H1 (cell line): ENCODE data around the gene SYTL5. TPM values are rescaled to one million over a fixed set of nuclear protein-coding genes. Genes with fewer than 3 reads are reported as not detected.

Experiments used
- CTCF ChIA-PET: fragments of 300-600 bp; sonication (Branson Sonifier 250); formaldehyde crosslinking; loops from one replicate; lab custom pipeline; 2021; ENCODE audit not compliant: partially characterized antibody; lab: Charles Lee
- POLR2A ChIA-PET: fragments of 300-600 bp; sonication (Branson Sonifier 250); formaldehyde crosslinking; loops from one replicate; lab custom pipeline; 2021; ENCODE audit warnings: inconsistent platforms; ENCODE audit not compliant: partially characterized antibody; lab: Charles Lee
- DNase-seq, 2 experiments: peaks; one replicate each; pipeline versions ENCODE4 v3.0.0 to v3.0.0-alpha.2; 2010 to 2022; ENCODE audit warnings: low spot score in 2 of 2, low read depth in 1 of 2, mixed read lengths in 1 of 2
- FAIRE-seq: peaks from 2 replicates; lab custom pipeline; 2011; peaks lifted over from hg19 to GRCh38; lab: Jason Lieb, UNC
- H2AFZ ChIP-seq: 2 replicates; pipeline ENCODE4 v1.8.1; 2012; ENCODE audit warnings: low read length, inconsistent platforms
- H2AK5ac ChIP-seq: 2 replicates; pipeline ENCODE4 v1.6.1; 2013; ENCODE audit warnings: low read depth, low read length
- H2BK120ac ChIP-seq: replicated peaks from 2 replicates; pipeline ENCODE3; 2013; ENCODE audit warnings: low read depth, low read length, inconsistent platforms
- H2BK12ac ChIP-seq: 2 replicates; pipeline ENCODE4 v1.6.1; 2013; ENCODE audit warnings: low read depth, low read length
- H2BK15ac ChIP-seq: 2 replicates; pipeline ENCODE4 v1.6.1; 2013; ENCODE audit warnings: low read length
- H2BK20ac ChIP-seq: 2 replicates; pipeline ENCODE4 v1.6.1; 2013; ENCODE audit warnings: low read length
- H2BK5ac ChIP-seq: 2 replicates; pipeline ENCODE4 v1.6.1; 2013; ENCODE audit warnings: low read depth, low read length
- H3K14ac ChIP-seq: 2 replicates; pipeline ENCODE4 v1.6.1; 2013; ENCODE audit warnings: inconsistent platforms; ENCODE audit not compliant: insufficient read length
- H3K18ac ChIP-seq: 2 replicates; pipeline ENCODE4 v1.6.1; 2013; ENCODE audit warnings: low read length; ENCODE audit errors: extremely low read depth
- H3K23ac ChIP-seq: 2 replicates; pipeline ENCODE4 v1.6.1; 2013; ENCODE audit warnings: inconsistent platforms; ENCODE audit not compliant: insufficient read length
- H3K23me2 ChIP-seq: 2 replicates; pipeline ENCODE4 v1.6.1; 2013; ENCODE audit warnings: low read depth, low read length
- H3K27ac ChIP-seq: 2 replicates; pipeline ENCODE4 v1.6.1; 2011; ENCODE audit warnings: low read depth, low read length, inconsistent platforms
- H3K27me3 ChIP-seq, 4 experiments: replicated peaks in 1 of 4; 1 replicate in 1 of 4; 2 replicates in 3 of 4; pipeline versions ENCODE4 v1.6.1 to v1.8.1; 2011 to 2013; ENCODE audit warnings: low read length in 3 of 4, mild to moderate bottlenecking in 3 of 4, inconsistent platforms in 2 of 4, mixed read lengths in 2 of 4, moderate library complexity in 1 of 4; ENCODE audit not compliant: control insufficient read depth in 3 of 4, insufficient read depth in 3 of 4; ENCODE audit errors: extremely low read depth in 1 of 4
- H3K36me3 ChIP-seq, 4 experiments: 2 replicates each; pipeline versions ENCODE4 v1.6.1 to v1.8.1; 2011 to 2013; ENCODE audit warnings: mild to moderate bottlenecking in 4 of 4, low read length in 3 of 4, moderate library complexity in 2 of 4, control low read depth in 1 of 4, inconsistent platforms in 1 of 4; ENCODE audit not compliant: insufficient read depth in 4 of 4, control insufficient read depth in 2 of 4
- H3K4ac ChIP-seq: replicated peaks from 2 replicates; pipeline ENCODE3; 2013; ENCODE audit warnings: low read length, low read depth, mixed read lengths, inconsistent platforms; ENCODE audit not compliant: insufficient read length
- H3K4me1 ChIP-seq, 4 experiments: replicated peaks in 1 of 4; 1 replicate in 1 of 4; 2 replicates in 3 of 4; pipeline versions ENCODE4 v1.6.1 to v1.8.1; 2011 to 2013; ENCODE audit warnings: low read length in 3 of 4, inconsistent platforms in 2 of 4, mixed read lengths in 1 of 4; ENCODE audit not compliant: insufficient read depth in 4 of 4, control insufficient read depth in 3 of 4
- H3K4me2 ChIP-seq, 2 experiments: 2 replicates each; pipeline versions ENCODE4 v1.6.1 to v1.8.1; 2011 to 2013; ENCODE audit warnings: low read depth in 2 of 2, low read length in 2 of 2, control low read depth in 1 of 2, inconsistent platforms in 1 of 2, mild to moderate bottlenecking in 1 of 2; ENCODE audit not compliant: insufficient read depth in 1 of 2
- H3K4me3 ChIP-seq, 4 experiments: fragments of 200-600, 300-600 bp in 1 of 4; sonication (generic), shearing (Covaris generic), sonication (Bioruptor Twin) in 1 of 4; 2 replicates each; pipeline versions ENCODE4 v1.5.1 to v1.8.1; 2011 to 2016; ENCODE audit warnings: low read length in 4 of 4, low read depth in 3 of 4, control low read depth in 2 of 4, inconsistent platforms in 2 of 4, mild to moderate bottlenecking in 2 of 4, mixed read lengths in 1 of 4, moderate library complexity in 1 of 4; ENCODE audit not compliant: insufficient read depth in 2 of 4; ENCODE audit errors: extremely low read depth in 1 of 4
- H3K56ac ChIP-seq: replicated peaks from 2 replicates; pipeline ENCODE3; 2013; ENCODE audit warnings: low read depth, mild to moderate bottlenecking, mixed read lengths, low read length, inconsistent platforms; ENCODE audit not compliant: insufficient read length
- H3K79me1 ChIP-seq: 2 replicates; pipeline ENCODE4 v1.6.1; 2013; ENCODE audit warnings: low read depth, low read length, control low read depth
- H3K79me2 ChIP-seq, 2 experiments: 2 replicates each; pipeline versions ENCODE4 v1.6.1 to v1.8.1; 2012 to 2013; ENCODE audit warnings: low read length in 2 of 2, mild to moderate bottlenecking in 2 of 2, inconsistent platforms in 1 of 2; ENCODE audit not compliant: insufficient read depth in 2 of 2, control insufficient read depth in 1 of 2
- H3K9ac ChIP-seq, 4 experiments: replicated peaks in 1 of 4; 1 replicate in 1 of 4; 2 replicates in 3 of 4; pipeline versions ENCODE4 v1.6.1 to v1.8.1; 2011 to 2013; ENCODE audit warnings: low read depth in 3 of 4, low read length in 3 of 4, control low read depth in 2 of 4, mild to moderate bottlenecking in 2 of 4, moderate library complexity in 2 of 4, inconsistent platforms in 1 of 4; ENCODE audit errors: extremely low read depth in 1 of 4
- H3K9me3 ChIP-seq, 2 experiments: 2 replicates each; pipeline versions ENCODE4 v1.6.1 to v1.8.1; 2012 to 2013; ENCODE audit warnings: mild to moderate bottlenecking in 2 of 2, moderate library complexity in 2 of 2, control low read depth in 1 of 2, inconsistent platforms in 1 of 2, low read depth in 1 of 2, low read length in 1 of 2, mixed read lengths in 1 of 2; ENCODE audit not compliant: insufficient read depth in 2 of 2
- H4K20me1 ChIP-seq, 2 experiments: replicated peaks in 1 of 2; 2 replicates each; pipeline versions ENCODE3 to v1.8.1; 2011 to 2013; ENCODE audit warnings: inconsistent platforms in 2 of 2, low read length in 2 of 2, mild to moderate bottlenecking in 1 of 2; ENCODE audit not compliant: insufficient read depth in 2 of 2, control insufficient read depth in 1 of 2
- H4K5ac ChIP-seq: 2 replicates; pipeline ENCODE4 v1.6.1; 2013; ENCODE audit warnings: low read length, low read depth, mixed read lengths, inconsistent platforms; ENCODE audit not compliant: insufficient read length
- H4K8ac ChIP-seq: 2 replicates; pipeline ENCODE4 v1.8.0; 2013; ENCODE audit warnings: mild to moderate bottlenecking, moderate library complexity, low read length, inconsistent platforms; ENCODE audit not compliant: insufficient read depth; ENCODE audit errors: extremely low read depth
- H4K91ac ChIP-seq: replicated peaks from 2 replicates; pipeline ENCODE3; 2013; ENCODE audit warnings: low read length, mixed read lengths, inconsistent platforms; ENCODE audit not compliant: insufficient read length
- ASH2L ChIP-seq: fragments of 200-600, 300-600 bp; sonication (generic); IDR thresholded peaks from one replicate; pipeline ENCODE4 v1.7.1; 2017; ENCODE audit warnings: low read length
- BACH1 ChIP-seq: IDR thresholded peaks from 2 replicates; pipeline ENCODE4 v1.6.1; 2012; ENCODE audit warnings: low read length, improper control_type of control experiment
- EP300 ChIP-seq, 2 experiments: IDR thresholded peaks; 1 replicate in 1 of 2; 2 replicates in 1 of 2; pipeline ENCODE4 v1.6.1; 2011 to 2012; ENCODE audit warnings: low read depth in 2 of 2, low read length in 2 of 2, mild to moderate bottlenecking in 2 of 2, borderline replicate concordance in 1 of 2, inconsistent platforms in 1 of 2, moderate library complexity in 1 of 2
- TEAD4 ChIP-seq: IDR thresholded peaks from 2 replicates; pipeline ENCODE4 v1.6.1; 2012; ENCODE audit warnings: low read depth, low read length, inconsistent platforms, mixed read lengths
- WGBS, 2 experiments: shearing (Covaris generic) in 1 of 2; methylation state at CpG; one replicate each; pipeline versions ENCODE4 v1.1.6 to v1.1.7; 2013 to 2015; ENCODE audit warnings: low lambda C conversion rate in 2 of 2, mixed read lengths in 2 of 2, inconsistent platforms in 1 of 2, low coverage in 1 of 2, missing lambda C conversion rate in 1 of 2; ENCODE audit not compliant: insufficient replicate concordance in 2 of 2, insufficient coverage in 1 of 2, insufficient read length in 1 of 2; ENCODE audit errors: extremely low coverage in 1 of 2, missing lambda C conversion rate in 1 of 2; 5-methylcytosine and 5-hydroxymethylcytosine counted together
- polyA plus RNA-seq, 7 experiments: library from polyadenylated mRNA; depleted of rRNA in 3 of 7; stranded (reverse) in 5 of 7; unstranded in 2 of 7; fragments of >200 nt in 5 of 7; fragments of 200-250 nt in 2 of 7; gene quantifications; 1 replicate in 5 of 7; 2 replicates in 1 of 7; 4 replicates in 1 of 7; pipeline versions ENCODE4 v1.2.1 to v1.2.3, GENCODE V29; 2011 to 2013; ENCODE audit warnings: missing spikeins in 2 of 7, mixed read lengths in 2 of 7
- total RNA-seq: library from RNA; stranded (reverse); fragmentation: NEBNext Ultra II Directional; extraction: Animal tissue kit (Norgen Biotek cat#: 25700); gene quantifications from 2 replicates; pipeline ENCODE4 v1.2.1, GENCODE V29; 2021

Gene SYTL5
- total and polyA plus RNA-seq, 2 of the 8 experiments (the other 6 are each of a cell fraction or from before 2014, with no cell fraction given), result 0.15 to 0.52 TPM

DNA sequence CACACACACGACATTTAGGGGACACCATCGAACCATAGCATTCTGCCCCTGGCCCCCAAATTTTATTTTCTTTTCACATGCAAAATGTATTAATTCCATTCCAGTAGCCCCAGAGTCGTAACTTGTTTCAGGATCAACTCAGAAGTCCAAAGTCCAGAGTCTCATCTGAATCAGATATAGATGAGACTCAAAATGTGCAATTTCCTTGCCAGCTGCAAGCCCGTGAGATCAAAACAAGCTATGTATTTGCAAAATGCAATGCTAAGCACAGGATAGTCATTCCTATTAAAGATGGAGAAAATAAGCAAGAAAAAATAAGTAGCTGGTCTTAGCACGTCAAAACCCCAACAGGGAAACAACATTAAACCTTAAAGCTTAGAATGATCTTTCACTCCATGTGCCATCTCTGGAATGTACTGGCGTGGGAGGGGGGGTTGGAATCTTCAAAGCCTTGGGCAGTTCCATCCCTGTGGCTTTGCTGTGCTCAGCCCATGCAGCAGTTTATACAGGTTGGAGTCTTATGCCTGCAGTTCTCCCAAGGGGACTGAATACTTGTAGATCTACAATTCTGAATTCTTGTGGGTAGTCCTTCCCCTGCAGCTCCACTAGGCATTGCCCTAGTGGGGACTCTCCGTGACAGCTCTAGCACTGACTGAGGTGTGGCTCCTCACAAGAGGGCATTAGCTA lies 47.7 kb upstream of the SYTL5 start:
- Histone ChIP-seq H3K79me2 (no peaks in the 10 kb centered on the region), H2BK5ac (no peak overlapping the region), H2BK120ac (no peak overlapping the region), H4K20me1 (no peaks in the 10 kb centered on the region), H2BK15ac (no peak overlapping the region), H3K4me3 (no peak overlapping the region), H4K5ac (no peak overlapping the region), H3K9me3 (no peaks in the 10 kb centered on the region), H2AFZ (no peak overlapping the region), H3K23ac (no peak overlapping the region), H4K91ac (no peak overlapping the region), H3K4ac (no peak overlapping the region), H3K14ac (no peak overlapping the region), H3K23me2 (no peaks in the 10 kb centered on the region), H3K9ac (no peak overlapping the region), H3K27me3 (no peaks in the 10 kb centered on the region), H2AK5ac (no peak overlapping the region), H3K79me1 (no peaks in the 10 kb centered on the region), H2BK12ac (no peak overlapping the region), H4K8ac (no peak overlapping the region), H3K4me1 (no peaks in the 10 kb centered on the region), H3K18ac (no peak overlapping the region), H2BK20ac (no peak overlapping the region), H3K56ac (no peak overlapping the region), H3K4me2 (no peak overlapping the region), H3K27ac (no peak overlapping the region), H3K36me3 (no peaks in the 10 kb centered on the region)
- POLR2A ChIA-PET, result no interaction called here
- FAIRE-seq (no peak), DNase-seq (no peak)
- 65% methylated on average over 7 of the region's 7 CpGs; no CpG with 5 or more reads in 1 of the 2 experiments for WGBS, 2 experiments
- CTCF ChIA-PET, result interaction anchor here (0.8 to 3.3 kb wide), 3 partner anchors 107 to 212 kb away, joined by 3 to 12 read pairs (median 4); no protein-coding TSS in a partner anchor
- TF ChIP-seq TEAD4 (no peak), BACH1 (no peak), EP300 (IDR thresholded peaks at IDR 0.05; ENCODE audit: borderline replicate concordance in 1 of 2, low read depth in 2 of 2, low read length in 2 of 2) (no peak), ASH2L (no peak)
